SK-N-SH (cell line): Measurements from ENCODE around the gene PKP1.

Experiments
- CTCF ChIP-seq: fragments of 200-600 bp; sonication (generic); IDR thresholded peaks from 2 replicates; pipeline ENCODE4 v1.6.1; 2017; ENCODE audit warnings: antibody characterized with exemption, mild to moderate bottlenecking, moderate library complexity
- FOSL2 ChIP-seq: IDR thresholded peaks from 2 replicates; pipeline ENCODE4 v1.4.0; 2012; ENCODE audit warnings: low read depth, mild to moderate bottlenecking, moderate library complexity, borderline replicate concordance
- FOXM1 ChIP-seq: IDR thresholded peaks from 2 replicates; pipeline ENCODE4 v1.4.0; 2012; ENCODE audit warnings: low read depth, mild to moderate bottlenecking
- MAX ChIP-seq: IDR thresholded peaks from 2 replicates; pipeline ENCODE4 v1.4.0; 2012; ENCODE audit warnings: low read depth
- POLR2AphosphoS5 ChIP-seq: IDR thresholded peaks from 2 replicates; pipeline ENCODE4 v1.6.1; 2012; ENCODE audit warnings: low read depth, low read length
- RAD21 ChIP-seq: IDR thresholded peaks from 2 replicates; pipeline ENCODE4 v1.6.1; 2012; ENCODE audit warnings: mild to moderate bottlenecking, low read length
- RCOR1 ChIP-seq: fragments of 150-350 bp; IDR thresholded peaks from 2 replicates; pipeline ENCODE4 v1.6.1; 2017; ENCODE audit warnings: antibody characterized with exemption, low read length
- SIN3A ChIP-seq: IDR thresholded peaks from 2 replicates; pipeline ENCODE4 v1.6.1; 2012; ENCODE audit warnings: low read depth, mild to moderate bottlenecking, low read length, moderate library complexity, borderline replicate concordance
- SMC3 ChIP-seq: IDR thresholded peaks from 2 replicates; pipeline ENCODE4 v1.6.1; 2012; ENCODE audit warnings: low read depth, low read length, improper control_type of control experiment
- TAF1 ChIP-seq: IDR thresholded peaks from 2 replicates; pipeline ENCODE4 v1.6.1; 2012; ENCODE audit warnings: low read depth, mild to moderate bottlenecking, low read length, moderate library complexity, borderline replicate concordance
- TCF12 ChIP-seq: IDR thresholded peaks from 2 replicates; pipeline ENCODE4 v1.4.0; 2012
- USF1 ChIP-seq: IDR thresholded peaks from 2 replicates; pipeline ENCODE4 v1.4.0; 2012; ENCODE audit warnings: low read depth, borderline replicate concordance
- USF2 ChIP-seq: fragments of 150-350 bp; IDR thresholded peaks from 2 replicates; pipeline ENCODE4 v1.6.1; 2017; ENCODE audit warnings: antibody characterized with exemption, low read length, low read depth, borderline replicate concordance

- no peak for TF ChIP-seq RCOR1
- no peak for TF ChIP-seq CTCF
- no peak for TF ChIP-seq MAX
- no peak for TF ChIP-seq TCF12
- TF ChIP-seq SIN3A, result no peak
- TF ChIP-seq USF1, result no peak
- no peak for TF ChIP-seq RAD21
- TF ChIP-seq POLR2AphosphoS5, result no peak
- TF ChIP-seq FOSL2, result no peak
- TF ChIP-seq TAF1, result no peak
- TF ChIP-seq SMC3, result no peak
- TF ChIP-seq USF2, result no peak
- no peak for TF ChIP-seq FOXM1
Measured at GRCh38 chr1:201327687-201328240, 44.5 kb downstream of the PKP1 start.
